GM21529 (cell line): ENCODE results near the gene PLEKHJ1.
A peak's percentile ranks its signal among the peaks of the same experiment; 100 is the strongest.

ENCODE experiments used
- ATAC-seq: cut with Tn5 transposase; IDR thresholded peaks from one replicate; pipeline ENCODE4 v1.9.1; 2021; ENCODE audit not compliant: unreplicated experiment

The PLEKHJ1 gene

GRCh38 chr19:2270157-2270422 lies 34.0 kb upstream of the PLEKHJ1 start:
- no peak for ATAC-seq

GRCh38 chr19:2269244-2270156 lies 33.4 kb upstream of the PLEKHJ1 start:
- peak; percentile 50 for ATAC-seq

DNA sequence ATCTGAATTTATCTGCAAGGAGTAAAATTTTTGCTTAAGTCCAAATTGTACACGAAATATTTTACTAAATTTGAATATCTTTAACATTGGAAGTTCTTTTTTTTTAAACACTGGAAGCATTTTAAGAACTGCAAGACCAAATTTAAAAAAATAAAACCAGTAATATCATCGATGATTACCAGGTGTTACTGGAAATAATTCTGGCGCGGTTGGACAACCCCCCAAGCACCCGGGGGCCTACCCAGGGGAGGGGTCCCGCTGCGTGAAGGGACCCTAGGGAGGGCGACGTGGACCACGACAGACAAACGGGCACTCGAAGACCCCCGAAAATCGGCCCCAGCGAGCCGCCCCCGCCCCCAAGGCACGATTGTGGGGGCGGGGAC lies 32.7 kb upstream of the PLEKHJ1 start:
- no peak for ATAC-seq

GRCh38 chr19:2268480-2268830 lies 32.3 kb upstream of the PLEKHJ1 start:
- ATAC-seq, result no peak

- peak; percentile 29 for ATAC-seq
These were observed 30.3 kb upstream of the PLEKHJ1 start for GRCh38 chr19:2266183-2266993.

- no peak for ATAC-seq
These were observed 25.5 kb upstream of the PLEKHJ1 start for GRCh38 chr19:2261438-2262172.

DNA sequence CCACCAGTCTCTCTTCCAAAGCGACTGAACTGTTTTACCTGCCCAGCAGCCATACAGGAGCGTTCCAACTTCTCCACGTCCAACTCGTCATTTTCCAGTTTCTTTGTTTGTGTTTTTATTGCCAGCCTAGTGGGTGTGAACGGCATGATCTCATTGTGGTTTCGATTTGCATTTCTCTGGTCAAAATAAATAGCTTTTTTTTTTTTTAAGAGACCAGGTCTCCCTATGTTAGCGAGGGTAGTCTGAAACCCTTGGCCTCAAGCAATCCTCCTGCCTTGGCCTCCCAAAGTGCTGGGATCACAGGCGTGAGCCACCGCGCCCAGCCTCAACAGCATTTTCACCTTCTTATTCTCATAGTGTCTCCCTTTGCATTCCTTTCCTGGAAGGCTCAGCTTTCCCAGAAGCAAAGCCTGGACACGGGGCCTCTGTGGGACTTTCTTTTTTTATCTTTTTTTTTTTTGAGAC lies 24.2 kb upstream of the PLEKHJ1 start:
- no peak for ATAC-seq

GRCh38 chr19:2259336-2259735 lies 23.2 kb upstream of the PLEKHJ1 start:
- no peak for ATAC-seq

- no peak for ATAC-seq
These were observed 20.0 kb upstream of the PLEKHJ1 start, which contains the start of gene JSRP1 for GRCh38 chr19:2255982-2256685. TSS of gene JSRP1 (minus strand) at chr19:2256417. CDS start at chr19:2255314, 1,103 bp downstream.

- no peak for ATAC-seq
These were observed 19.1 kb upstream of the PLEKHJ1 start for GRCh38 chr19:2255112-2255845.

GRCh38 chr19:2254064-2254872 lies 18.1 kb upstream of the PLEKHJ1 start:
- no peak for ATAC-seq

- ATAC-seq, result no peak
These were observed 17.3 kb upstream of the PLEKHJ1 start for GRCh38 chr19:2253106-2254063.

GRCh38 chr19:2252797-2253105 lies 16.6 kb upstream of the PLEKHJ1 start:
- ATAC-seq, result no peak

DNA sequence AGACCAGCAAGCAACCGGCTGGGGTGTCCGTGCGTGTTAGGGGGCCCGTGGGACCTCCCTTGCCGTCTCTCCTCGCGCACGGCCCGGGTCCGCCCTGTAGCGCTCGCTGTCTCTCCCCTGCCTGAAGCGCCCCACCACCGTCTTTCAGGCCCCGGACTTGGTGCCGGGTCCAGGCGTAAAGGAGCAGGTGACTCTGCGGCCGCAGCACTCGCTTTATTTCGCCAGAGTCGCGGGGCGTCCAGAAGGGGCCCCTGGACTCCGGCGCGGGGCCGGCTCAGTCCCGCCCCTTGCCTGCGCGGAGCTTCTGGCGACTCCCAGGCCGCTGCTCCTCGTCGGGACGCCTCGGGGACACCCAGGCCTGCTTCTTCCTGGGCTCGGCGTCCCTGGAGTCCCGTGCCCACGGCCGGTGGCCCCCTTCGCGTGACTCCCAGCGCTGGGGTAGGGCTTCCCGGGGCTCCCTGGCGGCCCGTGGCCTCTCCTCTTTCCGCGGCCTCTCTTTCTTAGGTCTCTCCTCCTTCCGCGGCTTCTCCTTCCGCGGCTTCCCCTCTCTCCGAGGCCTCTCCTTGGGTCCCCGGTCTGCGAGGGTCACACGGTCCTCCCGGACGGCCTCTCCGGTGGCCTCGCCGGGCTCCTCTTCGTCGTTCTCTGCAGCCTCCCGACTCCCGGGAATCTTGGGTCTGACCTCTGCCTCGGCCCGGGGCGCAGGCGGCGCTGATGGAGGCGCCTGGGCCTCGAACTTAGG lies 16.1 kb upstream of the PLEKHJ1 start:
- ATAC-seq, result no peak

DNA sequence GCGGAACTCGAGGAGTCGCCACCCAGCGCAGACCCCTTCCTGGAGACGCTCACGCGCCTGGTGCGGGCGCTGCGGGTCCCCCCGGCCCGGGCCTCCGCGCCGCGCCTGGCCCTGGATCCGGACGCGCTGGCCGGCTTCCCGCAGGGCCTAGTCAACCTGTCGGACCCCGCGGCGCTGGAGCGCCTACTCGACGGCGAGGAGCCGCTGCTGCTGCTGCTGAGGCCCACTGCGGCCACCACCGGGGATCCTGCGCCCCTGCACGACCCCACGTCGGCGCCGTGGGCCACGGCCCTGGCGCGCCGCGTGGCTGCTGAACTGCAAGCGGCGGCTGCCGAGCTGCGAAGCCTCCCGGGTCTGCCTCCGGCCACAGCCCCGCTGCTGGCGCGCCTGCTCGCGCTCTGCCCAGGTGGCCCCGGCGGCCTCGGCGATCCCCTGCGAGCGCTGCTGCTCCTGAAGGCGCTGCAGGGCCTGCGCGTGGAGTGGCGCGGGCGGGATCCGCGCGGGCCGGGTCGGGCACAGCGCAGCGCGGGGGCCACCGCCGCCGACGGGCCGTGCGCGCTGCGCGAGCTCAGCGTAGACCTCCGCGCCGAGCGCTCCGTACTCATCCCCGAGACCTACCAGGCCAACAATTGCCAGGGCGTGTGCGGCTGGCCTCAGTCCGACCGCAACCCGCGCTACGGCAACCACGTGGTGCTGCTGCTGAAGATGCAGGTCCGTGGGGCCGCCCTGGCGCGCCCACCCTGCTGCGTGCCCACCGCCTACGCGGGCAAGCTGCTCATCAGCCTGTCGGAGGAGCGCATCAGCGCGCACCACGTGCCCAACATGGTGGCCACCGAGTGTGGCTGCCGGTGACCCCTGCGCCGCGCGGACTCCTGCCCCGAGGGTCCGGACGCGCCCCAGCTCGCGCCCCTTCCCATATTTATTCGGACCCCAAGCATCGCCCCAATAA lies 15.3 kb upstream of the PLEKHJ1 start:
- ATAC-seq, result no peak

- no peak for ATAC-seq
These were observed 14.6 kb upstream of the PLEKHJ1 start for GRCh38 chr19:2250766-2251105.
